A549 (cell line): ENCODE results near the gene ALDOA.

Experiments used
- CTCF ChIP-seq: fragments of >200 bp; sonication (Bioruptor Twin); formaldehyde crosslinking; IDR thresholded peaks from 3 replicates; pipeline ENCODE4 v1.5.1; 2016
- EP300 ChIP-seq, 2 experiments: fragments of >200 bp; sonication (Bioruptor Twin); formaldehyde crosslinking; IDR thresholded peaks; 2 replicates in 1 of 2; 3 replicates in 1 of 2; pipeline ENCODE4 v1.6.1; 2016 to 2017
- HOXA7 ChIP-seq: fragments of 250-450 bp; sonication (Bioruptor Pico); IDR thresholded peaks from 2 replicates; pipeline ENCODE4 v1.5.0; 2020; ENCODE audit warnings: mild to moderate bottlenecking, moderate library complexity
- KDM5A ChIP-seq: fragments of 200-600 bp; sonication (generic); IDR thresholded peaks from 2 replicates; pipeline ENCODE4 v1.6.1; 2016; ENCODE audit warnings: antibody characterized with exemption, mild to moderate bottlenecking
- MAFK ChIP-seq: fragments of 450-650 bp; IDR thresholded peaks from 2 replicates; pipeline ENCODE4 v1.6.1; 2014; ENCODE audit not compliant: partially characterized antibody
- POLR2A ChIP-seq: IDR thresholded peaks from 2 replicates; pipeline ENCODE4 v1.6.1; 2012; ENCODE audit warnings: mild to moderate bottlenecking, low read length
- SREBF2 ChIP-seq: fragments of 450-650 bp; IDR thresholded peaks from 2 replicates; pipeline ENCODE4 v1.6.1; 2014; ENCODE audit warnings: mild to moderate bottlenecking, moderate library complexity
- ZC3H11A ChIP-seq: fragments of 450-650 bp; IDR thresholded peaks from 2 replicates; pipeline ENCODE4 v1.6.1; 2014; ENCODE audit warnings: antibody characterized with exemption, mild to moderate bottlenecking
- TF ChIP-seq, protein P1 (sequence below): IDR thresholded peaks from 2 replicates; pipeline ENCODE4 v1.6.1; 2012
- TF ChIP-seq, protein P2 (sequence below): fragments of 200-600 bp; sonication (generic); IDR thresholded peaks from 2 replicates; pipeline ENCODE4 v1.6.1; 2016; ENCODE audit warnings: antibody characterized with exemption, mild to moderate bottlenecking, moderate library complexity

DNA sequence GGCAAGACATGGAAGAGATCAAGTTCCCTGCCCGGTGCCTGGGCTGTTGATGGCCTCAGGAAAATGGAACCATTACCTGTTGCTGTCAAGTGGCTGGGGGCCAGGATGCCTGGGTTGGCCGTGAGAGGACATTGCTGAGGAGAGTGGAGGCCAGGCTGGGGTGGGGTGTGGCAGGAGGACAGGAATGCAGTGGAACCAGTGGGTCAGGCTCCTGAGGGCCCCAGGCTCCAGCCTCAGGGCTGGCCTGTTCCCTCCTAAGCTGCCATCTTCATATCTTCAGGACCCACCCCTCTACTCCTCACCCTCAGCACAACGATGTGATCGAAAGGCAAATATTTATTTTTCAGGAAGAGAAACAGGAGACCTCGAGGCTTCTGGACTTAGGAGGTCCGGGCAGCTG lies 38.9 kb downstream of the ALDOA start:
- TF ChIP-seq EP300 (IDR thresholded peaks at IDR 0.05) (no peak), CTCF (no peak), HOXA7 (CRISPR knock-in tag) (no peak), POLR2A (no peak), SREBF2 (no peak), ZC3H11A (no peak), KDM5A (no peak), MAFK (no peak)
- TF ChIP-seq, protein P1, sequence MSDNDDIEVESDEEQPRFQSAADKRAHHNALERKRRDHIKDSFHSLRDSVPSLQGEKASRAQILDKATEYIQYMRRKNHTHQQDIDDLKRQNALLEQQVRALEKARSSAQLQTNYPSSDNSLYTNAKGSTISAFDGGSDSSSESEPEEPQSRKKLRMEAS = no peak
- TF ChIP-seq, protein P2, sequence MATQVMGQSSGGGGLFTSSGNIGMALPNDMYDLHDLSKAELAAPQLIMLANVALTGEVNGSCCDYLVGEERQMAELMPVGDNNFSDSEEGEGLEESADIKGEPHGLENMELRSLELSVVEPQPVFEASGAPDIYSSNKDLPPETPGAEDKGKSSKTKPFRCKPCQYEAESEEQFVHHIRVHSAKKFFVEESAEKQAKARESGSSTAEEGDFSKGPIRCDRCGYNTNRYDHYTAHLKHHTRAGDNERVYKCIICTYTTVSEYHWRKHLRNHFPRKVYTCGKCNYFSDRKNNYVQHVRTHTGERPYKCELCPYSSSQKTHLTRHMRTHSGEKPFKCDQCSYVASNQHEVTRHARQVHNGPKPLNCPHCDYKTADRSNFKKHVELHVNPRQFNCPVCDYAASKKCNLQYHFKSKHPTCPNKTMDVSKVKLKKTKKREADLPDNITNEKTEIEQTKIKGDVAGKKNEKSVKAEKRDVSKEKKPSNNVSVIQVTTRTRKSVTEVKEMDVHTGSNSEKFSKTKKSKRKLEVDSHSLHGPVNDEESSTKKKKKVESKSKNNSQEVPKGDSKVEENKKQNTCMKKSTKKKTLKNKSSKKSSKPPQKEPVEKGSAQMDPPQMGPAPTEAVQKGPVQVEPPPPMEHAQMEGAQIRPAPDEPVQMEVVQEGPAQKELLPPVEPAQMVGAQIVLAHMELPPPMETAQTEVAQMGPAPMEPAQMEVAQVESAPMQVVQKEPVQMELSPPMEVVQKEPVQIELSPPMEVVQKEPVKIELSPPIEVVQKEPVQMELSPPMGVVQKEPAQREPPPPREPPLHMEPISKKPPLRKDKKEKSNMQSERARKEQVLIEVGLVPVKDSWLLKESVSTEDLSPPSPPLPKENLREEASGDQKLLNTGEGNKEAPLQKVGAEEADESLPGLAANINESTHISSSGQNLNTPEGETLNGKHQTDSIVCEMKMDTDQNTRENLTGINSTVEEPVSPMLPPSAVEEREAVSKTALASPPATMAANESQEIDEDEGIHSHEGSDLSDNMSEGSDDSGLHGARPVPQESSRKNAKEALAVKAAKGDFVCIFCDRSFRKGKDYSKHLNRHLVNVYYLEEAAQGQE = no peak
